HEK293T (cell line): ENCODE results near the gene CDH4.

ENCODE experiments used
- CTCF ChIA-PET: fragments of 350-600 bp; formaldehyde crosslinking; extraction: SDS; loops from one replicate; lab custom pipeline; 2021; ENCODE audit warnings: antibody characterized with exemption, inconsistent platforms; lab: Yijun Ruan, JAX
- POLR2A ChIA-PET: fragments of 350-600 bp; formaldehyde crosslinking; extraction: SDS; loops from one replicate; lab custom pipeline; 2020; ENCODE audit warnings: antibody characterized with exemption, inconsistent platforms; lab: Yijun Ruan, JAX
- DNase-seq: peaks from one replicate; pipeline ENCODE4 v3.0.0; 2012; ENCODE audit warnings: mixed read lengths; ENCODE audit errors: extremely low spot score
- ARNT ChIP-seq: fragments of 450-650 bp; IDR thresholded peaks from 2 replicates; pipeline ENCODE4 v1.6.1; 2017; ENCODE audit warnings: mild to moderate bottlenecking
- BHLHE40 ChIP-seq: fragments of 450-650 bp; IDR thresholded peaks from 2 replicates; pipeline ENCODE4 v1.6.1; 2016; ENCODE audit warnings: mild to moderate bottlenecking, moderate library complexity, borderline replicate concordance
- CTBP1 ChIP-seq: fragments of 450-650 bp; IDR thresholded peaks from 2 replicates; pipeline ENCODE4 v1.6.1; 2016; ENCODE audit warnings: borderline replicate concordance
- ELF4 ChIP-seq: fragments of 450-650 bp; IDR thresholded peaks from 2 replicates; pipeline ENCODE4 v1.6.1; 2017; ENCODE audit warnings: antibody characterized with exemption
- FOXA1 ChIP-seq: fragments of 450-650 bp; IDR thresholded peaks from 2 replicates; pipeline ENCODE4 v1.6.1; 2016; ENCODE audit warnings: mild to moderate bottlenecking
- FOXK2 ChIP-seq: fragments of 450-650 bp; IDR thresholded peaks from 2 replicates; pipeline ENCODE4 v1.6.1; 2016; ENCODE audit warnings: mild to moderate bottlenecking
- FOXM1 ChIP-seq: fragments of 450-650 bp; IDR thresholded peaks from 2 replicates; pipeline ENCODE4 v1.6.1; 2017; ENCODE audit warnings: mild to moderate bottlenecking, borderline replicate concordance
- HDGF ChIP-seq: fragments of 450-650 bp; IDR thresholded peaks from 2 replicates; pipeline ENCODE4 v1.6.1; 2017; ENCODE audit warnings: antibody characterized with exemption, borderline replicate concordance
- L3MBTL2 ChIP-seq: fragments of 450-650 bp; conservative IDR thresholded peaks from 2 replicates; pipeline ENCODE4 v1.6.1; 2016; ENCODE audit warnings: mild to moderate bottlenecking
- LEF1 ChIP-seq: fragments of 450-650 bp; IDR thresholded peaks from 2 replicates; pipeline ENCODE4 v1.6.1; 2017; ENCODE audit warnings: mild to moderate bottlenecking, borderline replicate concordance
- NFRKB ChIP-seq: fragments of 450-650 bp; IDR thresholded peaks from 2 replicates; pipeline ENCODE4 v1.6.1; 2016; ENCODE audit warnings: mild to moderate bottlenecking, moderate library complexity
- PKNOX1 ChIP-seq: fragments of 450-650 bp; IDR thresholded peaks from 2 replicates; pipeline ENCODE4 v1.6.1; 2016
- SP1 ChIP-seq: fragments of 450-650 bp; IDR thresholded peaks from 2 replicates; pipeline ENCODE4 v1.6.1; 2017
- SUZ12 ChIP-seq: fragments of 450-650 bp; IDR thresholded peaks from 2 replicates; pipeline ENCODE4 v1.6.1; 2016; ENCODE audit warnings: mild to moderate bottlenecking
- TARDBP ChIP-seq: fragments of 450-650 bp; IDR thresholded peaks from 2 replicates; pipeline ENCODE4 v1.6.1; 2016
- ZNF384 ChIP-seq: fragments of 450-650 bp; IDR thresholded peaks from 2 replicates; pipeline ENCODE4 v1.6.1; 2016

The CDH4 gene

GRCh38 chr20:61593516-61593915 is 341.5 kb downstream of the CDH4 start:
- ChIA-PET CTCF (no interaction called here), POLR2A (no interaction called here)
- DNase-seq: no peak
- TF ChIP-seq SP1 (no peak), ELF4 (no peak), NFRKB (no peak), ARNT (no peak), CTBP1 (no peak), LEF1 (no peak), HDGF (no peak), BHLHE40 (no peak), SUZ12 (no peak), FOXM1 (no peak), TARDBP (no peak), L3MBTL2 (no peak), FOXA1 (no peak)

- ChIA-PET POLR2A (no interaction called here), CTCF (no interaction called here)
- TF ChIP-seq HDGF (no peak), LEF1 (no peak), ELF4 (no peak)
- no peak for DNase-seq
These were observed 342.1 kb downstream of the CDH4 start for GRCh38 chr20:61594198-61594597.

DNA sequence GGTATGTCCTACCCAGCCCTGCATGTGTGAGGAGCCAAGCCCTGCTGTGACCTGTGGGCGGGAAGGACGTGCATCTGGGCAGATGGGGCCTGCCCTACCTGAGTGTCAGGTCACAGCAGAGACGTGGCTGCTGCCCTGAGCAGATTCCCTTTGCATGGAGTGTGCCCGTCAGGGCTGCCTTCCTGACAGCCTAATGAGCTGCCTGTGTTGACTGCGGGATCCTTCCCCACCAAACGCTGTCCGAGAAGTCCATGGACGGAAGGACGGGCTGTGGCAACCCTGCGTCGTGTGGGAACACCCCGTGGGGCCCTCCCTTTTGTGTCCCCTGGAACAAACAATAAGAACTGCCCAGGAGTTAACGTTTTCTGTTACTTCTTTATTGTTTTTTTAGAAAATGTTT is 343.2 kb downstream of the CDH4 start:
- TF ChIP-seq ELF4 (no peak), SUZ12 (no peak), FOXA1 (no peak), L3MBTL2 (no peak), HDGF (no peak), ARNT (no peak), FOXM1 (no peak), FOXK2 (no peak), NFRKB (no peak)
- DNase-seq: no peak
- CTCF ChIA-PET: no interaction called here
- POLR2A ChIA-PET: no interaction called here

- no peak for DNase-seq
- no peak for TF ChIP-seq NFRKB
- no peak for TF ChIP-seq ARNT
- TF ChIP-seq BHLHE40: no peak
- no peak for TF ChIP-seq SP1
- no peak for TF ChIP-seq ELF4
- TF ChIP-seq TARDBP: no peak
- ChIA-PET CTCF (no interaction called here), POLR2A (no interaction called here)
These were observed 344.7 kb downstream of the CDH4 start for GRCh38 chr20:61596687-61597330.

DNA sequence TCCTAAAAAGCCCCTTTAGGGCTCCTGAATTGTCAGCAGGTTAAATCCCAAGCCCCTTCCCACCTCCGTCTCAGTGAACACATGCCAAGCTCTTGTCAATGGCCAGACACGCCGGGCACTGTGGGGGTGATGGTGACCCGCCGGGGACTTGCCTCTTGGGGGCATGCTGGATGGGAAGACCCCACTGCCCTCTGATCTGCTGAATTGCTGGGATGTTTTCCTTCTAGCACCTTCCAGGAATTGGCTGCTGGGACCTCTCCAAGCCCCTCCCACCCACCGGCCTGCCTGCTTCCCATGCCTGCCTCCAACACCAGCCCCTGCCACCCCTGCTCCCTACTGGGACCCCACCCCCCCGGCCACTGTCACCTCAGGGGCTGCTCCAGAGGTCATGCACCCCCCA is 345.9 kb downstream of the CDH4 start:
- no peak for DNase-seq
- CTCF ChIA-PET: no interaction called here
- POLR2A ChIA-PET: no interaction called here
- TF ChIP-seq ZNF384: no peak
- TF ChIP-seq FOXA1: no peak
- no peak for TF ChIP-seq SP1
- no peak for TF ChIP-seq LEF1

GRCh38 chr20:61598586-61598985 is 346.5 kb downstream of the CDH4 start:
- ChIA-PET POLR2A (no interaction called here), CTCF (no interaction called here)
- DNase-seq: no peak
- TF ChIP-seq BHLHE40: no peak
- TF ChIP-seq FOXK2: no peak
- TF ChIP-seq SP1: no peak
- no peak for TF ChIP-seq HDGF
- no peak for TF ChIP-seq ELF4
- TF ChIP-seq CTBP1: no peak
- TF ChIP-seq TARDBP: no peak
- no peak for TF ChIP-seq LEF1
- TF ChIP-seq FOXM1: no peak

DNA sequence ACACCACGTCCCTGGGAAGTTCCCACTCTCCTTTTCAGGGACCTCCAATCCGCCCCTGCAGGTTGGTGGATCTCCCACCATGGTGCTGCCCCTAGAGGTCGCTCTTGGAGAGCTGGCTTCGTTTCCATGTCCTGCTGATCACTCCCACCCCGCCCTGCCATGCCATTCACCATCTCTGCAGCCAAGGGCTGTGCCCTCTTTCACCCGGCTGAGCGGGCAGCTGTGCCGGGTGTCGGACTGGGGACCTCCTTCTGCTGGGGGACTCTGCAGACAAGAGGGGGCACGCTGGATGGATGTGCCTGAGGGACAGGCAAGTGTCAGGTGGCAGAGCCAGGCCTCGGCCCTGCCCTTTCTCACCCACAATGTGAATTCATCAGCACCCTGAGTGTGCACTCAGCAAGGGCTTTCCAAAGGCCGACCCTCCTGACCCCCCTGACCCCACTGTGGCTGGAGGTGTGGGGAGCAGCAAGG is 347.0 kb downstream of the CDH4 start:
- ChIA-PET CTCF (no interaction called here), POLR2A (no interaction called here)
- peak; percentile 17 for DNase-seq
- TF ChIP-seq ARNT: no peak
- no peak for TF ChIP-seq ELF4
- TF ChIP-seq FOXK2: no peak
- no peak for TF ChIP-seq L3MBTL2
- TF ChIP-seq SUZ12: no peak

DNA sequence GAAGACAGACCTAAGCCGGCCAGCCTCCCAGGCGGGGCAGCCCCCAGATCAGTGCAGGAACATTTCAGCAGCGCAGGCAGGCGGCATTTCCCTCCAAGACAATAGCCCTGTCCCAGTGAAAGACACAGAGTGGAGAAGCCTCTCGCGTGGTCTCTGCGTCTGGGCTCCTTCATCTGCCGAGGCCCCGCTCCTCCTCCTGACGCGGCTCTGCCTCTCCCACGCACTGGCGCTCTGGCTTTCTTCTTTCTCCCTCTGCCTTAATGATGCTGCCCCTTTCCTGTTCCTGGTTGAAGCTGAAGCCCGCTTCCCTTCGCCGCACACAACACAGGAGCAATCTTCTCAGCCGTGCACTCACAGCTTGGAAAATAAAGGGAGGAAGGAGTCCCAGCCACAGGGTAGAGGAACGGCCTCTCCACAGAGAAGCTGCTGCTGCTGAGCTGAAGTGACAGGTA is 347.5 kb downstream of the CDH4 start:
- POLR2A ChIA-PET: no interaction called here
- CTCF ChIA-PET: no interaction called here
- DNase-seq: no peak
- TF ChIP-seq NFRKB (no peak), ELF4 (no peak), L3MBTL2 (no peak), FOXM1 (no peak), ARNT (no peak), SUZ12 (no peak), BHLHE40 (no peak), PKNOX1 (no peak), HDGF (no peak)
